ENCODE results near the gene FLNC. TPM values are rescaled to one million over a fixed set of nuclear protein-coding genes. Genes with fewer than 3 reads are reported as not detected.

Gene FLNC
- polyA plus RNA-seq, 1 of the 3 experiments (the other 2 are of a cell fraction) = 43.7 TPM

DNA sequence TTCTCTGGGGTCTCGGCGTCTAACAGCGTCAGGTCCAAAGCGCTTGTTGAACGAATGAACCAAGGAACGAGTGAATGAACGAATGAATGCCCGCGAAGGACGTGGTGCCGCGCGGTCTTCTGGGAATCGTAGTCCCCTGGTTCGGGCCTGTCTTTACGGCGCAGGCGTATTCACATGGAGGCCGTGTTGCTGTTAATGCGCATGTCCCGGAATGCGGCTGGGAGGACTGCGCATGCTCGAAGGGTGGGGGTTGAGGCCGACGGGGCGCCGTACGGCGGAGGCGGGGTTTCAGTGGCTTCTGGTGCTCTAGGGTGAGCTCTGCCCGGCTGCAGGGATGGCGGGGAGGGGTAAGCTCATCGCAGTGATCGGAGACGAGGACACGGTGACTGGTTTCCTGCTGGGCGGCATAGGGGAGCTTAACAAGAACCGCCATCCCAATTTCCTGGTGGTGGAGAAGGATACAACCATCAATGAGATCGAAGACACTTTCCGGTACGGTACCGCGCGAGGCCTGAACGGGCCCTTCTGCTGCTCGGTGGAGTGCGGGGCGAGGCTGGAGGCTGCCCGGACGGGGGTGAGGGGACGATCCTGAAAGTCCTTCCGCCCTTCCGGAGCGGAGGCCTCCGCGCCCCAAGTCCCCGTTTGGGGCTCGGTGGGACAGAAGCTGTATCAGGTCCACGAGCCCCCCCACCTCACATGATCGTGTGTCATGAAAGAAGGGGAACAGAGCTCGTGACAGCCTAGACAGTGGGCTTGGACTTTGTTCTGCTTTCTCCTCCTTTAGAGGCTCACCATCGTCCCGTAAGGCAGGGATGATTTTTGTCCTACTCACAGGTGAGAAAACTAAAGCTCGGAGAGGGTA, 32.6 kb downstream of the FLNC start, which contains the start of gene ATP6V1F (continued):
- TF ChIP-seq GABPA (IDR thresholded peaks at IDR 0.05; ENCODE audit: low read depth) (no peak), TAF1 (IDR thresholded peaks at IDR 0.05; ENCODE audit: borderline replicate concordance, low read depth, low read length) (peak; percentile 60), POLR2AphosphoS5 (IDR thresholded peaks at IDR 0.05; ENCODE audit: low read depth, low read length) (peak; percentile 93; the same call in 1 of the 2 replicates), EP300 (IDR thresholded peaks at IDR 0.05; ENCODE audit: borderline replicate concordance in 1 of 2, low read depth in 1 of 2, low read length in 1 of 2) (no peak), TCF12 (IDR thresholded peaks at IDR 0.05) (no peak), GATA2 (CRISPR knock-in tag; IDR thresholded peaks at IDR 0.05) (no peak), EZH2phosphoT487 (IDR thresholded peaks at IDR 0.05; ENCODE audit: borderline replicate concordance, low read depth) (no peak)
- TF ChIP-seq, protein P1, sequence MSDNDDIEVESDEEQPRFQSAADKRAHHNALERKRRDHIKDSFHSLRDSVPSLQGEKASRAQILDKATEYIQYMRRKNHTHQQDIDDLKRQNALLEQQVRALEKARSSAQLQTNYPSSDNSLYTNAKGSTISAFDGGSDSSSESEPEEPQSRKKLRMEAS (IDR thresholded peaks at IDR 0.05; ENCODE audit: low read depth) = peak; percentile 41; the same call in 1 of the 2 replicates

DNA sequence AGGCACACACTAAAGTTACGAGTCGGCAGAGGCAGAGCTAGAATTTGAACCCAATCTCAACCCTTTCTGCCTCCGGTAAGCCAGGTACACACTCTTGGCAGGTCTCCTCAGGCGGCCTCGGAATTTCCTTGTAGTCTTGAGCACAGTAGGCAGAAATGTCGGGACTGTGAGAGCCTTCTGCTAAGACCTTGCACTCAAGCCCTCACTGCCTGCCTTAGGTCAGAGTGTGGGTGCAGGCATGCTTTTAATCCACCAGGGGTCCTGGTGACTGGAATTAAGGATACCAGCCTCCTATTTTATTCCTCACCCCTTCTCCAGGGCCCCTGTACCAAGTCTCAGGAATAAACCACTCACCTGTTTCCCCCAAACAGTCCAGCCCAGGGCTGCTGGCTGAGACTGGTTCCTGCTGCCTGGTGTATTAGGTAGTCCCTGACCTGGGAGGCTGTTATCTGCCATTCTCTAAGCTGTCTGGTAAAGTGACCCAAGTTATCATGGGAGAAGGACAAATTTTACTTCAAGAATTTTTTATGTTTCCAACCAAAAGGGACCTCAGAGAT, 33.3 kb downstream of the FLNC start:
- CTCF ChIA-PET = interaction anchor here (0.7 to 4.3 kb wide), 33 partner anchors 10 to 476 kb away, joined by 3 to 42 read pairs (median 4); partner anchors contain the start of gene CCDC136
- Histone ChIP-seq H3K4me2 (peak overlapping the region; percentile 88), H3K27me3 (ENCODE audit: insufficient read depth) (no peaks in the 10 kb centered on the region), H3K79me2 (ENCODE audit: insufficient read depth) (peaks cover 21% of the 10 kb centered on the region), H3K9ac (peak overlapping the region; percentile 81), H3K4me1 (ENCODE audit: control insufficient read depth in 1 of 2, insufficient read depth in 2 of 2, low read depth in 1 of 2, low read length in 1 of 2) (peaks cover 0 to 25% of the 10 kb centered on the region in 2 experiments; a peak in 1 of 4 replicates), H2AFZ (ENCODE audit: low read depth) (peak overlapping the region; percentile 72; the same call in 1 of the 2 replicates), H4K20me1 (ENCODE audit: insufficient read depth) (peaks cover 18% of the 10 kb centered on the region), H3K36me3 (replicated peaks in 1 of 2; ENCODE audit: control insufficient read depth in 1 of 2, insufficient read depth in 2 of 2, low read length in 1 of 2) (peaks cover 13 to 19% of the 10 kb centered on the region in 2 experiments), H3F3A (replicated peaks; ENCODE audit: insufficient read depth) (peaks cover 48% of the 10 kb centered on the region), H3K9me2 (no peaks in the 10 kb centered on the region), H3K27ac (ENCODE audit: low read depth in 2 of 2, low read length in 1 of 2) (peak overlapping the region in 1 of 2 experiments; percentile 60; a peak in 3 of 4 replicates), H3K9me3 (no peaks in the 10 kb centered on the region), H3K4me3 (ENCODE audit: low read depth in 2 of 2, low read length in 1 of 2) (peak overlapping the region; percentile 89 to 95)
- POLR2A ChIA-PET = interaction anchor here (1.1 kb wide), 1 partner anchor 32 kb away, joined by 3 read pairs; no protein-coding TSS in a partner anchor
- TF ChIP-seq GATA2 (CRISPR knock-in tag; IDR thresholded peaks at IDR 0.05) = peak; percentile 61; the same call in 1 of the 2 replicates
- TF ChIP-seq MXI1 (IDR thresholded peaks at IDR 0.05; ENCODE audit: low read depth, low read length) = peak; percentile 68; the same call in 1 of the 2 replicates
- TF ChIP-seq ELF1 (IDR thresholded peaks at IDR 0.05) = no peak
- TF ChIP-seq RCOR1 (IDR thresholded peaks at IDR 0.05; ENCODE audit: low read length) = no peak
- TF ChIP-seq CHD2 (IDR thresholded peaks at IDR 0.05; ENCODE audit: low read length, partially characterized antibody) = no peak
- peak; percentile 52; the same call in 1 of the 2 replicates for TF ChIP-seq SIN3A (IDR thresholded peaks at IDR 0.05; ENCODE audit: borderline replicate concordance, low read depth, low read length)
- TF ChIP-seq, protein P2, sequence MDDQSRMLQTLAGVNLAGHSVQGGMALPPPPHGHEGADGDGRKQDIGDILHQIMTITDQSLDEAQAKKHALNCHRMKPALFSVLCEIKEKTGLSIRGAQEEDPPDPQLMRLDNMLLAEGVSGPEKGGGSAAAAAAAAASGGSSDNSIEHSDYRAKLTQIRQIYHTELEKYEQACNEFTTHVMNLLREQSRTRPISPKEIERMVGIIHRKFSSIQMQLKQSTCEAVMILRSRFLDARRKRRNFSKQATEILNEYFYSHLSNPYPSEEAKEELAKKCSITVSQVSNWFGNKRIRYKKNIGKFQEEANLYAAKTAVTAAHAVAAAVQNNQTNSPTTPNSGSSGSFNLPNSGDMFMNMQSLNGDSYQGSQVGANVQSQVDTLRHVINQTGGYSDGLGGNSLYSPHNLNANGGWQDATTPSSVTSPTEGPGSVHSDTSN (IDR thresholded peaks at IDR 0.05) = no peak
- TF ChIP-seq, protein P3, sequence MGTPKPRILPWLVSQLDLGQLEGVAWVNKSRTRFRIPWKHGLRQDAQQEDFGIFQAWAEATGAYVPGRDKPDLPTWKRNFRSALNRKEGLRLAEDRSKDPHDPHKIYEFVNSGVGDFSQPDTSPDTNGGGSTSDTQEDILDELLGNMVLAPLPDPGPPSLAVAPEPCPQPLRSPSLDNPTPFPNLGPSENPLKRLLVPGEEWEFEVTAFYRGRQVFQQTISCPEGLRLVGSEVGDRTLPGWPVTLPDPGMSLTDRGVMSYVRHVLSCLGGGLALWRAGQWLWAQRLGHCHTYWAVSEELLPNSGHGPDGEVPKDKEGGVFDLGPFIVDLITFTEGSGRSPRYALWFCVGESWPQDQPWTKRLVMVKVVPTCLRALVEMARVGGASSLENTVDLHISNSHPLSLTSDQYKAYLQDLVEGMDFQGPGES (IDR thresholded peaks at IDR 0.05; ENCODE audit: low read depth, low read length) = no peak
- peak; percentile 53 for TF ChIP-seq RAD21 (IDR thresholded peaks at IDR 0.05; ENCODE audit: low read length)
- TF ChIP-seq SMC3 (IDR thresholded peaks at IDR 0.05; ENCODE audit: low read depth, low read length) = peak; percentile 50; the same call in 1 of the 2 replicates
- TF ChIP-seq, protein P4, sequence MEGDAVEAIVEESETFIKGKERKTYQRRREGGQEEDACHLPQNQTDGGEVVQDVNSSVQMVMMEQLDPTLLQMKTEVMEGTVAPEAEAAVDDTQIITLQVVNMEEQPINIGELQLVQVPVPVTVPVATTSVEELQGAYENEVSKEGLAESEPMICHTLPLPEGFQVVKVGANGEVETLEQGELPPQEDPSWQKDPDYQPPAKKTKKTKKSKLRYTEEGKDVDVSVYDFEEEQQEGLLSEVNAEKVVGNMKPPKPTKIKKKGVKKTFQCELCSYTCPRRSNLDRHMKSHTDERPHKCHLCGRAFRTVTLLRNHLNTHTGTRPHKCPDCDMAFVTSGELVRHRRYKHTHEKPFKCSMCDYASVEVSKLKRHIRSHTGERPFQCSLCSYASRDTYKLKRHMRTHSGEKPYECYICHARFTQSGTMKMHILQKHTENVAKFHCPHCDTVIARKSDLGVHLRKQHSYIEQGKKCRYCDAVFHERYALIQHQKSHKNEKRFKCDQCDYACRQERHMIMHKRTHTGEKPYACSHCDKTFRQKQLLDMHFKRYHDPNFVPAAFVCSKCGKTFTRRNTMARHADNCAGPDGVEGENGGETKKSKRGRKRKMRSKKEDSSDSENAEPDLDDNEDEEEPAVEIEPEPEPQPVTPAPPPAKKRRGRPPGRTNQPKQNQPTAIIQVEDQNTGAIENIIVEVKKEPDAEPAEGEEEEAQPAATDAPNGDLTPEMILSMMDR (IDR thresholded peaks at IDR 0.05) = peak; percentile 80
- no peak for TF ChIP-seq MEF2A (IDR thresholded peaks at IDR 0.05; ENCODE audit: borderline replicate concordance, low read depth)
- no peak for TF ChIP-seq FOXM1 (IDR thresholded peaks at IDR 0.05; ENCODE audit: low read depth)
- no peak for TF ChIP-seq NFIC (IDR thresholded peaks at IDR 0.05; ENCODE audit: borderline replicate concordance)
- no peak for TF ChIP-seq FOSL2 (IDR thresholded peaks at IDR 0.05; ENCODE audit: borderline replicate concordance, low read depth)
- 3% methylated on average over 6 of the region's 6 CpGs for WGBS (ENCODE audit: low lambda C conversion rate)
- peak; percentile 91 for DNase-seq

Measured in SK-N-SH (cell line).